ENCODE measurements around the gene ADGRA3.

The ADGRA3 gene

GRCh38 chr4:22515888-22516541 lies at the start of gene ADGRA3:
TSS of gene ADGRA3 (minus strand) at chr4:22516066. CDS start at chr4:22515784, 282 bp downstream.
- DNase-seq, result peak; percentile 78

GRCh38 chr4:22556495-22556894 lies 40.6 kb upstream of the ADGRA3 start:
- DNase-seq, result no peak

- DNase-seq, result no peak
These were observed 38.8 kb upstream of the ADGRA3 start for GRCh38 chr4:22554670-22555069.

GRCh38 chr4:22553560-22553959 lies 37.7 kb upstream of the ADGRA3 start:
- DNase-seq, result no peak

- no peak for DNase-seq
These were observed 36.9 kb upstream of the ADGRA3 start for GRCh38 chr4:22552812-22553211.

GRCh38 chr4:22551550-22551949 lies 35.7 kb upstream of the ADGRA3 start:
- DNase-seq, result no peak

- DNase-seq, result no peak
These were observed 30.4 kb upstream of the ADGRA3 start for GRCh38 chr4:22546299-22546698.

GRCh38 chr4:22539251-22539650 lies 23.4 kb upstream of the ADGRA3 start:
- DNase-seq, result no peak

- no peak for DNase-seq
These were observed 22.0 kb upstream of the ADGRA3 start for GRCh38 chr4:22537864-22538263.

- no peak for DNase-seq
These were observed 18.5 kb upstream of the ADGRA3 start for GRCh38 chr4:22534374-22534773.

GRCh38 chr4:22532896-22533295 lies 17.0 kb upstream of the ADGRA3 start:
- DNase-seq, result no peak

- DNase-seq, result no peak
These were observed 16.3 kb upstream of the ADGRA3 start for GRCh38 chr4:22532117-22532516.

GRCh38 chr4:22531311-22532019 lies 15.6 kb upstream of the ADGRA3 start:
- no peak for DNase-seq

GRCh38 chr4:22524895-22525294 lies 9.0 kb upstream of the ADGRA3 start:
- DNase-seq, result no peak

- DNase-seq, result no peak
These were observed 7.0 kb upstream of the ADGRA3 start for GRCh38 chr4:22522706-22523501.

GRCh38 chr4:22522206-22522605 lies 6.3 kb upstream of the ADGRA3 start:
- DNase-seq, result no peak

- DNase-seq, result no peak
These were observed 5.4 kb upstream of the ADGRA3 start for GRCh38 chr4:22521240-22521639.

- DNase-seq, result peak; percentile 73
These were observed 550 bp downstream of the ADGRA3 start for GRCh38 chr4:22515145-22515887.

GRCh38 chr4:22514481-22514880 lies 1.4 kb downstream of the ADGRA3 start:
- no peak for DNase-seq

- no peak for DNase-seq
These were observed 1.9 kb downstream of the ADGRA3 start for GRCh38 chr4:22514001-22514400.

GRCh38 chr4:22512306-22512705 lies 3.6 kb downstream of the ADGRA3 start:
- DNase-seq, result no peak

GRCh38 chr4:22510750-22511149 lies 5.1 kb downstream of the ADGRA3 start:
- no peak for DNase-seq

GRCh38 chr4:22508376-22508775 lies 7.5 kb downstream of the ADGRA3 start:
- no peak for DNase-seq
